Stimulated activated CD4-positive, alpha-beta T cell treated with anti-CD3 and anti-CD28 coated beads, Interleukin-15, amount 100 ng/mL, for 1 hour (primary cell): ENCODE measurements around the gene IBA57.
A peak's percentile ranks its signal among the peaks of the same experiment; 100 is the strongest.
"Not testable (repeated sequence)": the region's sequence is repeated elsewhere in the genome, so short reads cannot be mapped to it uniquely, and the experiment has no call there.

Experiments used
- DNase-seq, 2 donors: peaks; one replicate each; pipeline ENCODE4 v3.0.0-alpha.2; 2020; ENCODE audit warnings: low read depth in 1 of 2, low spot score in 1 of 2

Gene IBA57

GRCh38 chr1:228212415-228212965 lies 46.9 kb downstream of the IBA57 start:
- DNase-seq, result no peak

- peak; percentile 75 to 86 for DNase-seq
Measured at GRCh38 chr1:228212966-228213844, 47.6 kb downstream of the IBA57 start.

GRCh38 chr1:228213917-228214808 lies 48.6 kb downstream of the IBA57 start:
- DNase-seq, result no peak

GRCh38 chr1:228214921-228215662 lies 49.5 kb downstream of the IBA57 start:
- no peak for DNase-seq

- no peak for DNase-seq
Measured at GRCh38 chr1:228215663-228216116, 50.1 kb downstream of the IBA57 start.

- no peak for DNase-seq
Measured at GRCh38 chr1:228216371-228217320, 51.0 kb downstream of the IBA57 start.

GRCh38 chr1:228217551-228218344 lies 52.1 kb downstream of the IBA57 start:
- no peak for DNase-seq

GRCh38 chr1:228218513-228219244 lies 53.1 kb downstream of the IBA57 start:
- DNase-seq, result no peak

- no peak for DNase-seq
Measured at GRCh38 chr1:228219245-228219961, 53.8 kb downstream of the IBA57 start.

- DNase-seq, result no peak
Measured at GRCh38 chr1:228219962-228220780, 54.6 kb downstream of the IBA57 start.

- not testable (repeated sequence) for DNase-seq
Measured at GRCh38 chr1:228221097-228221496, 55.5 kb downstream of the IBA57 start.

- DNase-seq, result no peak
Measured at GRCh38 chr1:228222548-228222947, 56.9 kb downstream of the IBA57 start.

GRCh38 chr1:228224198-228225164 lies 58.9 kb downstream of the IBA57 start:
- no peak for DNase-seq

GRCh38 chr1:228225165-228225710 lies 59.6 kb downstream of the IBA57 start:
- no peak for DNase-seq

GRCh38 chr1:228225740-228226139 lies 60.1 kb downstream of the IBA57 start:
- DNase-seq, result no peak
